AG04449 (cell line): Measurements from ENCODE around the gene HEPACAM.
A peak's percentile ranks its signal among the peaks of the same experiment; 100 is the strongest.

Experiments used
- CTCF ChIA-PET: fragments of 350-600 bp; formaldehyde crosslinking; extraction: SDS; loops from one replicate; lab custom pipeline; 2021; ENCODE audit warnings: antibody characterized with exemption; lab: Yijun Ruan, JAX
- POLR2A ChIA-PET: fragments of 400-600, 350-600 bp; formaldehyde crosslinking; extraction: SDS; loops from one replicate; lab custom pipeline; 2020; ENCODE audit warnings: antibody characterized with exemption, inconsistent platforms; lab: Yijun Ruan, JAX
- DNase-seq: peaks from one replicate; pipeline ENCODE4 v3.0.0-alpha.2; 2010; ENCODE audit warnings: low read depth, low spot score
- H3K4me3 ChIP-seq: 2 replicates; pipeline ENCODE4 v1.5.1; 2011; ENCODE audit warnings: low read depth, mild to moderate bottlenecking, control low read depth, low read length
- TF ChIP-seq, protein P1 (sequence below): IDR thresholded peaks from one replicate; pipeline ENCODE4 v1.5.1; 2011; ENCODE audit warnings: mild to moderate bottlenecking, moderate library complexity, low read length, control low read depth, inconsistent platforms; ENCODE audit not compliant: insufficient read depth; ENCODE audit errors: missing control alignments

Gene HEPACAM

DNA sequence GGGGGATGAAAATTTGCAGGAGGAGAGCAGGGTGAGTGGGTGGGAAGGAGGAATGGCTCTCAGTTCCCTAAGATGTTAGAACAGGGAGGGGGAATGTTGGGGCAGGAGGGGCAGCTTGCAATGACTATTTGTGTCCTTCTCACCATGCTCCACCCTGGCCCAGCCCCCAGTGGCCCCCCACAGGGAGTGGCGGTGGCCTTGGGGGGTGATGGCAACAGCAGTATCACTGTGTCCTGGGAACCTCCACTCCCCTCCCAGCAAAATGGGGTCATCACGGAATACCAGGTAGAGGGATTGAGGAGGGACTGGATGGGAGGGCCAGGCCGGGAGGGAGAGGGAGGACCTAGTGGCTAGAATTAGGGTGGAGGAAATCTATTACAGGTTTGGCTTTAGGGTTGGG, 60.4 kb downstream of the HEPACAM start:
- no peak for DNase-seq
- ChIA-PET POLR2A (interaction anchor here (1.3 to 1.5 kb wide), 3 partner anchors 14 to 78 kb away, joined by 5 to 17 read pairs (median 11); partner anchors contain the start of genes CCDC15 and ROBO4), CTCF (interaction anchor here (1.2 to 4.5 kb wide), 23 partner anchors 9 to 232 kb away, joined by 3 to 78 read pairs (median 12); partner anchors contain the start of genes CCDC15, HEPACAM, MSANTD2 and ROBO3)
- H3K4me3 ChIP-seq: peak overlapping the region; percentile 72
- TF ChIP-seq, protein P1, sequence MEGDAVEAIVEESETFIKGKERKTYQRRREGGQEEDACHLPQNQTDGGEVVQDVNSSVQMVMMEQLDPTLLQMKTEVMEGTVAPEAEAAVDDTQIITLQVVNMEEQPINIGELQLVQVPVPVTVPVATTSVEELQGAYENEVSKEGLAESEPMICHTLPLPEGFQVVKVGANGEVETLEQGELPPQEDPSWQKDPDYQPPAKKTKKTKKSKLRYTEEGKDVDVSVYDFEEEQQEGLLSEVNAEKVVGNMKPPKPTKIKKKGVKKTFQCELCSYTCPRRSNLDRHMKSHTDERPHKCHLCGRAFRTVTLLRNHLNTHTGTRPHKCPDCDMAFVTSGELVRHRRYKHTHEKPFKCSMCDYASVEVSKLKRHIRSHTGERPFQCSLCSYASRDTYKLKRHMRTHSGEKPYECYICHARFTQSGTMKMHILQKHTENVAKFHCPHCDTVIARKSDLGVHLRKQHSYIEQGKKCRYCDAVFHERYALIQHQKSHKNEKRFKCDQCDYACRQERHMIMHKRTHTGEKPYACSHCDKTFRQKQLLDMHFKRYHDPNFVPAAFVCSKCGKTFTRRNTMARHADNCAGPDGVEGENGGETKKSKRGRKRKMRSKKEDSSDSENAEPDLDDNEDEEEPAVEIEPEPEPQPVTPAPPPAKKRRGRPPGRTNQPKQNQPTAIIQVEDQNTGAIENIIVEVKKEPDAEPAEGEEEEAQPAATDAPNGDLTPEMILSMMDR: no peak

DNA sequence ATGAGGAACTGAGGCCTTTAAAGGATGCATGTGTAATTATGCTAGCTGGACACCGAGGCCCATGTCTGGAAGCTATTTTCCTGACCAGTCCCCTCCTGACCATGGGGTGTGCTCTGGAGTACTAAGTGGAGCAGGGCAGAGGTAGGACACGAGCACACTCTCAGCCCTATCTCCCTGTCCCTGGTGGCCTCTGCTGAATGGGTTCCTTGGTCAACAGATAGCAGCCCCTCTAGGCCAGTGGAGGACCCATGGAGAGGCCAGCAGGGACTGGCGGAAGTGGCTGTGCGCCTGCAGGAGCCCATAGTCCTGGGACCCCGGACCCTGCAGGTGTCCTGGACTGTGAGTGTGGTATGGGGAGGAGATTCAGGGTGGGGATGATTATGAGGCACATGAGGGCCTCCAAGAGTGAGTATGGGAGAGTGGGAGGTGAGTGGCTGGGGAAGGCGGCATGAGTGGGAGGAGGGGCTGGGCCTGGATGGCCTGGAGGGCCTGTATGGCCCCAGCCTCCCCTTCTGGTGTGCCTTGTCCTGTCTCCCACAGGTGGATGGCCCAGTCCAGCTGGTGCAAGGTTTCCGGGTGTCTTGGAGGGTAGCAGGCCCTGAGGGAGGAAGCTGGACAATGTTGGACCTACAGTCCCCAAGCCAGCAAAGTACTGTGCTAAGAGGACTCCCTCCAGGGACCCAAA, 61.1 kb downstream of the HEPACAM start:
- CTCF ChIA-PET: interaction anchor here (0.6 to 4.5 kb wide), 5 partner anchors 8 to 59 kb away, joined by 3 to 78 read pairs (median 32); partner anchors contain the start of genes ROBO3 and ROBO4
- no peak overlapping the region for H3K4me3 ChIP-seq
- no peak for DNase-seq
- TF ChIP-seq, protein P1: no peak
- POLR2A ChIA-PET: interaction anchor here (0.6 kb wide), 1 partner anchor 36 kb away, joined by 3 read pairs; no protein-coding TSS in a partner anchor

DNA sequence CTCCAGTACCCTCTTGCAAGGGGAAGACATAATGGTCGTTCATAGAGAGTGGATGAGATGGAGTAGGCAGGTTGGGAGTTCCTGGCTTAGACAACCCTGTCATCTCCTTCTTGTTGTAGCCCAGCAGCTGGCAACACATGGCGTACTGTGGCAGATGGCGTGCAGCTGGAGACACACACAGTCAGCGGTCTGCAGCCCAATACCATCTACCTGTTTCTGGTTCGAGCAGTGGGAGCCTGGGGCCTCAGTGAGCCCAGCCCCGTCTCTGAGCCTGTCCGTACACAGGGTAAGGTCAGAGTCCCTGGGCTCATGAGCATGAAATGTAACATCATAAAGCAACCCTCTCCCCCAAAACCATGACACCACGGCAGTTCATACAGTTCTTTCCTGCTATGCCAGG, 61.9 kb downstream of the HEPACAM start:
- TF ChIP-seq, protein P1: no peak
- CTCF ChIA-PET: interaction anchor here (0.6 to 3.2 kb wide), 7 partner anchors 8 to 198 kb away, joined by 3 to 56 read pairs (median 4); partner anchors contain the start of gene ROBO3
- POLR2A ChIA-PET: interaction anchor here (0.6 kb wide), 1 partner anchor 35 kb away, joined by 3 read pairs; no protein-coding TSS in a partner anchor
- DNase-seq: no peak
- H3K4me3 ChIP-seq: no peak overlapping the region

DNA sequence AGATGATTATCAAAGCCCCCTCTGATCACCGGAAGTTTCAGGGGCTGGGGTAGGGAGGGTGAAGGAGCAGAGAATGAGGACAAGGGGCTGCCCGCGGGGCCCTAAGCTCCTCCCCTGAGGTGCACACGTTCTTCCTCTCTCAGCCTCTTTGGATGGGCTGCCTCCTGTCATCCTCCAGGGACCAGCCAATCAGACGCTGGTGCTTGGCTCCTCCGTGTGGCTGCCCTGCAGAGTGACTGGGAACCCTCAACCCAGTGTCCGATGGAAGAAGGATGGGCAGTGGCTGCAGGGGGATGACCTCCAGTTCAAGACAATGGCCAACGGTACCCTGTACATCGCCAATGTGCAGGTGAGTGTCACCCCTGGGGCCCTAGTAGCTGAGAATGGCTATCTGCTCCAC, 63.1 kb downstream of the HEPACAM start:
- ChIA-PET POLR2A (no interaction called here), CTCF (interaction anchor here (1.2 to 2.8 kb wide), 6 partner anchors 10 to 196 kb away, joined by 3 to 11 read pairs (median 5); partner anchors contain the start of gene CCDC15)
- TF ChIP-seq, protein P1: no peak
- DNase-seq: no peak
- no peak overlapping the region for H3K4me3 ChIP-seq

DNA sequence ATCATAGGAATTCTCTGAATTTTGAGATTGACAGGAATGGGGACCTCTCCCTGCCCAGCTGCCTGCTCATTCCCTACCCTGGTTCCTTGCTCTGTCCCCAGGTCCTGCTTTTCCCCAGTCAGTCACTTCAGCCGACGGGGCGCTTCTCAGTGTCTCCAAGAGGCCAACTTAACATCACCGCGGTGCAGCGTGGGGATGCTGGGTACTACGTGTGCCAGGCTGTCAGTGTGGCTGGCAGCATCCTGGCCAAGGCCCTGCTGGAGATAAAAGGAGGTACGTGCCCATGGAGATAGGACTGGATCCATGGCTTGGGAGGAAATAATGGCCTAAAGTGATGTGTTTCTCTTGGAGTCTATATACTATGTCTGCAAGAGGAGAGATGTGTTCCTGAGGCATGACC, 63.6 kb downstream of the HEPACAM start:
- ChIA-PET POLR2A (no interaction called here), CTCF (interaction anchor here (1.3 to 2.2 kb wide), 4 partner anchors 10 to 196 kb away, joined by 3 to 11 read pairs (median 5); partner anchors contain the start of gene CCDC15)
- DNase-seq: no peak
- no peak overlapping the region for H3K4me3 ChIP-seq
- TF ChIP-seq, protein P1: no peak

DNA sequence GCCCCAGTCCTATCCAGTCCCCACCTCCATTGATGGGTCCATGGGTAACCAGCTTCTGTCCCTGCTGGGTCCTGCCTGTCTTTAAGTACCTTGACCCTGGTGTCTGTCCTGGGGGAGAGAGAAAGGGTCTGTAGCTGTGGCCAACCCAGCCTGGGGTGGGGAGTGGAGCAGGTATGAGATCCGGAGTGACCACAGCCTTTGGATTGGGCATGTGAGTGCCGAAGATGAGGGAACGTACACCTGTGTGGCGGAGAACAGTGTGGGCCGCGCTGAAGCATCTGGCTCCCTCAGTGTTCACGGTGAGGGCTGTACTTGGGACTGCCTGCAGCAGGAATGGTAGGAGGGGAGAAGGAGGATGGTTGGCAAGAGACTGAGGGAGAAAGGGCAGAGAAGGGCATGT, 65.4 kb downstream of the HEPACAM start:
- H3K4me3 ChIP-seq: no peak overlapping the region
- TF ChIP-seq, protein P1: no peak
- CTCF ChIA-PET: interaction anchor here (1.0 to 1.5 kb wide), 5 partner anchors 200 to 227 kb away, joined by 3 to 6 read pairs (median 4); no protein-coding TSS in a partner anchor
- DNase-seq: no peak
- POLR2A ChIA-PET: no interaction called here
